NCI-H1436 (cell line): Measurements from ENCODE around the gene ZBTB17.
"Not testable (repeated sequence)": the region's sequence is repeated elsewhere in the genome, so short reads cannot be mapped to it uniquely, and the experiment has no call there.

Source experiments
- DNase-seq: peaks from one replicate; lab custom pipeline; 2025; lab: John Stamatoyannopoulos, UW

The ZBTB17 gene

GRCh38 chr1:15934211-15935055 lies 41.5 kb downstream of the ZBTB17 start:
- DNase-seq = no peak

GRCh38 chr1:15933684-15934083 lies 42.2 kb downstream of the ZBTB17 start:
- no peak for DNase-seq

- no peak for DNase-seq
Measured at GRCh38 chr1:15932612-15933011, 43.3 kb downstream of the ZBTB17 start.

GRCh38 chr1:15931884-15932283 lies 44.0 kb downstream of the ZBTB17 start:
- DNase-seq = no peak

GRCh38 chr1:15931401-15931800 lies 44.5 kb downstream of the ZBTB17 start:
- DNase-seq = no peak

- no peak for DNase-seq
Measured at GRCh38 chr1:15928971-15929965, 46.6 kb downstream of the ZBTB17 start.

GRCh38 chr1:15926448-15926847 lies 49.5 kb downstream of the ZBTB17 start:
- not testable (repeated sequence) for DNase-seq

- DNase-seq = no peak
Measured at GRCh38 chr1:15923241-15923640, 52.7 kb downstream of the ZBTB17 start.

GRCh38 chr1:15918962-15919715 lies 56.8 kb downstream of the ZBTB17 start:
- DNase-seq = no peak

GRCh38 chr1:15916916-15917315 lies 59.0 kb downstream of the ZBTB17 start:
- DNase-seq = no peak

GRCh38 chr1:15916417-15916816 lies 59.5 kb downstream of the ZBTB17 start:
- DNase-seq = no peak

GRCh38 chr1:15915991-15916390 lies 59.9 kb downstream of the ZBTB17 start:
- DNase-seq = no peak

GRCh38 chr1:15913607-15914006 lies 62.3 kb downstream of the ZBTB17 start:
- not testable (repeated sequence) for DNase-seq

GRCh38 chr1:15911927-15912326 lies 64.0 kb downstream of the ZBTB17 start:
- DNase-seq = no peak

- DNase-seq = no peak
Measured at GRCh38 chr1:15911141-15911540, 64.8 kb downstream of the ZBTB17 start.

- no peak for DNase-seq
Measured at GRCh38 chr1:15908597-15908996, 67.3 kb downstream of the ZBTB17 start.

- DNase-seq = no peak
Measured at GRCh38 chr1:15902882-15903281, 73.0 kb downstream of the ZBTB17 start.

- DNase-seq = no peak
Measured at GRCh38 chr1:15900662-15901279, 75.1 kb downstream of the ZBTB17 start.

GRCh38 chr1:15899266-15899665 lies 76.6 kb downstream of the ZBTB17 start:
- no peak for DNase-seq

GRCh38 chr1:15896841-15897610 lies 78.9 kb downstream of the ZBTB17 start:
- DNase-seq = not testable (repeated sequence)

- DNase-seq = no peak
Measured at GRCh38 chr1:15895233-15895632, 80.7 kb downstream of the ZBTB17 start.
